SH-SY5Y (cell line): Measurements from ENCODE around the gene ABR.

Experiments used
- GATA2 ChIP-seq: IDR thresholded peaks from 2 replicates; pipeline ENCODE4 v1.6.1; 2011; ENCODE audit warnings: mild to moderate bottlenecking, low read depth, low read length
- GATA3 ChIP-seq: IDR thresholded peaks from 2 replicates; pipeline ENCODE4 v1.6.1; 2011; ENCODE audit warnings: low read depth, mild to moderate bottlenecking, low read length, moderate library complexity

ABR gene

GRCh38 chr17:1212946-1213345, 33.2 kb upstream of the ABR start:
- TF ChIP-seq GATA2 (no peak), GATA3 (no peak)

- TF ChIP-seq GATA2 (no peak), GATA3 (no peak)
Observed at GRCh38 chr17:1211287-1211686, 31.5 kb upstream of the ABR start.

DNA sequence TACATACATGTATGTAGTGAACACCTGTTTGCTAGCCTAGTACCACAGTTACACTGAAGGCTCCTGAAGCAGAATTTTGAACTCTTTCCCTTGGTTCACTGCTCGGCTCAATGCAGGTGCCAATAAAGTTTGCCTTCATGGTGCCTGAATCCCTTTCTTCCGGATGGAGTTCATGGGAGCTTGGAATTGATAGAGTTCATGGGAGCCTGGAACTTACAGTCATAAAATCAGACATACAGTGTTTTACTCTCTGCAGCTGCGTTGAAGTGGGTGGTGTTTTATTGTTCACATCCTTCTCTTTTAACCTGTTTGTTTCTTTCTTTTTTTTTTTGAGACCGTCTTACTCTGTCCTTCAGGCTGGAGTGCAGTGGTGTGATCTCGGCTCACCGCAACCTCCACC, 29.2 kb upstream of the ABR start:
- TF ChIP-seq GATA2: no peak
- no peak for TF ChIP-seq GATA3

GRCh38 chr17:1206026-1206777, 26.4 kb upstream of the ABR start:
- TF ChIP-seq GATA2 (no peak), GATA3 (no peak)

- no peak for TF ChIP-seq GATA2
- no peak for TF ChIP-seq GATA3
Observed at GRCh38 chr17:1203967-1204291, 24.1 kb upstream of the ABR start.

DNA sequence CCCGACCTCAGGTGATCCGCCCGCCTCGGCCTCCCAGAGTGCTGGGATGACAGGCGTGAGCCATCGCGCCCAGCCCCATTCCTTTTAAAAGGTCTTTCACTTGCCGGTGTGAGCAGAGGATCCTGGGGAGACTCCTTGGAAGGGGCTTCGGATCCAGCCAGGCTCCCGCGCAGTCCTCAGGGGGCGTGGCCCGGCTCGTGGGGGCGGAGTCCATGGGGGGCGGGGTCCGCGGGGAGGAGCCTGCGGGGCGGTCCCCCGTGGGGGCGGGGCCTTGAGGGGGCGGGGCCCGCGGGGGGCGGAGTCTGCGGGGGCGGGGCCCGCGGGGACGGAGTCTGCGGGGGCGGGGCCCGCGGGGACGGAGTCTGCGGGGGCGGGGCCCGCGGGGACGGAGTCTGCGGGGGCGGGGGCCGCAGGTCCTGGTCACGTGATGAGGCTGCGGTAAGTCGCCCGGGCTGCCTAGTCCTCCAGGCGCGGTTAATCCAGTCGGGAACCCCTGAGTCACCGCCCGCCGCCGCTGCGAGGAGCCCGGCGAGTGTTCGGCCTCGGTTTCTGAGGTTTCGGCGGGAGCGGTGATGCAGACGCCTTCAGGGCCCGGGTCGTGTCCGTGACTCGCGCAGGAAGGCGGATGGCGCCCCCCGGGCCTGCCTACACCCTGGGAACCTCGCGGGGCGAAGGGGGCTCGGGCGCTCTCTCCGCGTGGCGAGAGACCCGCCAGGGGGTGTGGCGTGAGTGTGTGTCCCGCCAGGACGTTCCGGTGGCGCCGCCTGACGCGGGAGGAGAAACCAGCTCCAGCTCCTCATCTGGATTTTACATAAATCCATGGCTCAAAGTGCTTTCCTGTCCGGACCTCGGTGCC, 23.6 kb upstream of the ABR start:
- TF ChIP-seq GATA2 (no peak), GATA3 (no peak)

GRCh38 chr17:1202291-1202690, 22.5 kb upstream of the ABR start:
- TF ChIP-seq GATA2 (no peak), GATA3 (no peak)

DNA sequence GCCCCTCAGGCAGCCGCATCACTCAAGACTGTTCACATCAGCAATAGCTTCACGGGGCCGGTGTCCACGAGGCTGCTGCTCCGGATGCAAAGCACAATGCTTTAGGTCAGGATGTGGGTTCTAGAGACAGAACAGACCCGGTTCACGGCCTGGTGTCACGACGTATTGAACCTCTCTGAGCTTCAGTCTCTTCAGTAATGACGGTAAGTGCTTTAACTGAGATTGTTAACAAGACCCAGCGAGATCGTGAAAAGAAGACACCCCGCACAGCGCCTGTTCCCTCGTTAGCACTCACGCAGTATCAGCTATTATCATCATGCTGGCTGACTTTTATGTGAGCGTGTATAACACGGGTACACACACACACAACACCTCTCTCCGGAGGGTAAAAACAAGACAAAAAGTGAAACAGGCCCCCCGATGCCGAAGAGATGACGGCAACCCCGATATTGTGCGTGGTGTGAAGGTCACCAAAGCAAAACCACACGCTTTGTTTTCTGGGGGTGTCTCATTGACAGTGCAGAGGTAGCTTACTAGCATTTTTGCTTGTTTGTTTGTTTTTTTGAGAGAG, 21.4 kb upstream of the ABR start:
- TF ChIP-seq GATA2 (no peak), GATA3 (no peak)

- no peak for TF ChIP-seq GATA3
- no peak for TF ChIP-seq GATA2
Observed at GRCh38 chr17:1197781-1198490, 18.2 kb upstream of the ABR start.

DNA sequence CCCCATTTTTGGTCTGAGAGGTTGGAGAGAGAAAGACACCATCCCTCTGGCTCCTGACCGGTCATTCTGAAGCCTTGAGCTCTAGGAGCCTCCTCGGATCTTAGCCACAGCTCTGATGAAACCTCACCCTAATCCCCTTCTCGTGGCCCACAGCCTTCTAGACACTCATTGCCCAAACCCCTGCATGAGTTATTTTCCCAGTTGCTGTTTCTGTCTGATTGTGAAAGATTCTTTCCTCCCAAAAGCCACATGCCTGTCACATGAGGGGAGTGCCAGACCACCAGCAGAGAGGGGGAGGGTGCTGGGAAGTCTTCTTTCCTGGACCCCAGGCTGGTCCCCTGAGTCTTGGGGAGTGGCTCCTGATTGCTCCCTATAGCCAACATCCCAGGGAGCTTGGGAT, 17.6 kb upstream of the ABR start:
- TF ChIP-seq GATA3 (no peak), GATA2 (no peak)

- TF ChIP-seq GATA2 (no peak), GATA3 (no peak)
Observed at GRCh38 chr17:1196946-1197345, 17.2 kb upstream of the ABR start.

GRCh38 chr17:1192911-1193699, 13.3 kb upstream of the ABR start:
- TF ChIP-seq GATA3: no peak
- TF ChIP-seq GATA2: no peak

GRCh38 chr17:1190751-1191331, 11.1 kb upstream of the ABR start:
- TF ChIP-seq GATA3 (no peak), GATA2 (no peak)

DNA sequence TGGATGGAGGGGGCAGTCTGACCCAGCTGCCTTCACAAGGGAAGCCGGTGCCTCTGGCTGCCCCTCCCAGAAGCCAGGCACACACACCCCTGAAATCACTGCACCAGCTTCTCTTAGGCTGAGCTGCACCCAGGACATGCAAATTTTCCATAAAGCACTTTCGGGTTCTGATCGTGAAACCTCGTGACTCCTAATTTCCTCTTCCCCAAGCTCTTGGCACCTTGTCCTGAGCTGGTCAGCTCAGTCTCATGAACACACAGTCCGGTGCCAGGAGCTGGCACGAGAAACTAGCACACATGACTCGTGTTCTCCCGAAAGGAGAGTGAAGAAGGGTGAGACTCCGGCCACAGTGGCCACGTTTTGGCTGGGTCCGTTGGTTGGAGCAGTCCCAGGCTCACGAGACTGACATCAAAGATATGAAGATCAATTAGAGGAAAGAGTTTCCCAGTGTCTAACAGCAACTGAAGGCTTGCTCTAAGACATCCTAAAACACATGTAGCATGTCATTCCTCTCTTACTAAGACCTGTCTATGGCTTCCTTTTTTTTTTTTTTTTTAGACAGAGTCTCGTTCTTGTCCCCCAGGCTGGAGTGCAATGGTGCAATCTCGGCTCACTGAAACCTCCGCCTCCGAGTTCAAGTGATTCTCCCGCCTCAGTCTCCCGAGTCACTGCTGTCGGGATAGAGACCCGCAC, 9.2 kb upstream of the ABR start:
- TF ChIP-seq GATA3 (no peak), GATA2 (no peak)
